GM12878 (cell line): ENCODE data around the gene DHDDS. TPM values are rescaled to one million over a fixed set of nuclear protein-coding genes. Genes with fewer than 3 reads are reported as not detected.

Experiments
- ASH2L ChIP-seq: fragments of 300-600, 200-600 bp; sonication (generic); IDR thresholded peaks from 2 replicates; pipeline ENCODE4 v1.6.1; 2017; ENCODE audit warnings: low read depth, mild to moderate bottlenecking, borderline replicate concordance
- BACH1 ChIP-seq: fragments of 450-650 bp; IDR thresholded peaks from 2 replicates; pipeline ENCODE4 v1.6.1; 2017; ENCODE audit warnings: mild to moderate bottlenecking, borderline replicate concordance
- CBX3 ChIP-seq: fragments of 200-600 bp; sonication (generic); IDR thresholded peaks from 2 replicates; pipeline ENCODE4 v1.6.1; 2016; ENCODE audit warnings: low read depth, borderline replicate concordance
- CHD4 ChIP-seq: fragments of 200-600 bp; sonication (generic); IDR thresholded peaks from 2 replicates; pipeline ENCODE4 v1.6.1; 2016; ENCODE audit warnings: mild to moderate bottlenecking
- CREM ChIP-seq: IDR thresholded peaks from 2 replicates; pipeline ENCODE4 v1.6.1; 2014; ENCODE audit warnings: antibody characterized with exemption, low read depth
- CTCF ChIP-seq, 3 experiments: IDR thresholded peaks in 2 of 3; conservative IDR thresholded peaks in 1 of 3; 2 replicates each; pipeline ENCODE4 v1.5.1; 2011; ENCODE audit warnings: low read depth in 3 of 3, low read length in 3 of 3, mild to moderate bottlenecking in 3 of 3, control low read depth in 2 of 3, moderate library complexity in 2 of 3, inconsistent platforms in 1 of 3, mixed read lengths in 1 of 3; ENCODE audit not compliant: control insufficient read depth in 2 of 3, insufficient read depth in 1 of 3; ENCODE audit errors: extremely low read depth in 1 of 3
- EED ChIP-seq: sonication (generic); IDR thresholded peaks from 2 replicates; pipeline ENCODE4 v1.6.1; 2016; ENCODE audit warnings: antibody characterized with exemption, low read depth
- ELK1 ChIP-seq: IDR thresholded peaks from 2 replicates; pipeline ENCODE4 v1.6.1; 2012; ENCODE audit warnings: low read depth, low read length, improper control_type of control experiment
- EZH2 ChIP-seq: IDR thresholded peaks from 2 replicates; pipeline ENCODE4 v1.6.1; 2012; ENCODE audit warnings: low read depth, mild to moderate bottlenecking, control low read depth, inconsistent platforms, low read length, borderline replicate concordance; ENCODE audit not compliant: control insufficient read depth
- GATAD2B ChIP-seq: fragments of 450-650 bp; conservative IDR thresholded peaks from 2 replicates; pipeline ENCODE4 v1.6.1; 2017; ENCODE audit warnings: low read depth, mild to moderate bottlenecking, moderate library complexity
- IKZF2 ChIP-seq, 2 experiments: fragments of 450-650 bp; IDR thresholded peaks; 2 replicates each; pipeline ENCODE4 v1.6.1; 2017; ENCODE audit warnings: mild to moderate bottlenecking in 2 of 2, moderate library complexity in 2 of 2
- NKRF ChIP-seq: fragments of 450-650 bp; conservative IDR thresholded peaks from 2 replicates; pipeline ENCODE4 v1.6.1; 2017; ENCODE audit warnings: mild to moderate bottlenecking, moderate library complexity
- NR2F1 ChIP-seq: fragments of 450-650 bp; conservative IDR thresholded peaks from 2 replicates; pipeline ENCODE4 v1.6.1; 2017; ENCODE audit warnings: mild to moderate bottlenecking
- POLR2AphosphoS5 ChIP-seq: IDR thresholded peaks from 2 replicates; pipeline ENCODE4 v1.6.1; 2011; ENCODE audit warnings: mild to moderate bottlenecking, low read length, inconsistent platforms
- POU2F2 ChIP-seq: IDR thresholded peaks from 3 replicates; pipeline ENCODE4 v1.6.1; 2011; ENCODE audit warnings: low read depth, mild to moderate bottlenecking, low read length, borderline replicate concordance
- RB1 ChIP-seq: fragments of 450-650 bp; formaldehyde crosslinking; IDR thresholded peaks from 2 replicates; pipeline ENCODE4 v1.6.1; 2017; ENCODE audit warnings: mild to moderate bottlenecking, borderline replicate concordance
- RBBP5 ChIP-seq: fragments of 200-600 bp; sonication (generic); conservative IDR thresholded peaks from 2 replicates; pipeline ENCODE4 v1.6.1; 2016
- TARDBP ChIP-seq: IDR thresholded peaks from 2 replicates; pipeline ENCODE4 v1.6.1; 2016; ENCODE audit warnings: borderline replicate concordance
- TCF3 ChIP-seq: IDR thresholded peaks from 2 replicates; pipeline ENCODE4 v1.6.1; 2012; ENCODE audit warnings: low read depth, mild to moderate bottlenecking, low read length, borderline replicate concordance; ENCODE audit not compliant: insufficient read depth
- TCF7 ChIP-seq: IDR thresholded peaks from 2 replicates; pipeline ENCODE4 v1.6.1; 2014; ENCODE audit warnings: antibody characterized with exemption, borderline replicate concordance
- YBX1 ChIP-seq: fragments of 450-650 bp; IDR thresholded peaks from 2 replicates; pipeline ENCODE4 v1.6.1; 2016; ENCODE audit warnings: antibody characterized with exemption
- ZNF592 ChIP-seq: fragments of 450-650 bp; IDR thresholded peaks from 2 replicates; pipeline ENCODE4 v1.6.1; 2017; ENCODE audit warnings: mild to moderate bottlenecking, moderate library complexity
- polyA plus RNA-seq, 11 experiments: library from polyadenylated mRNA; depleted of rRNA in 4 of 11; unstranded in 6 of 11; stranded (reverse) in 5 of 11; fragments of >200 nt; fragmentation: Nextera tagmentation in 4 of 11; fragmentation: Illumina TruSeq in 1 of 11; extraction: Ambion mirVana in 4 of 11; extraction: Trizol in 1 of 11; gene quantifications; 1 replicate in 1 of 11; 2 replicates in 10 of 11; pipeline versions ENCODE4 v1.2.1 to v1.2.3, GENCODE V29; 2011 to 2016; ENCODE audit warnings: inconsistent platforms in 2 of 11, missing spikeins in 2 of 11, low read depth in 1 of 11
- total RNA-seq, 4 experiments: library from RNA; depleted of rRNA in 3 of 4; stranded (reverse); fragments of >200 nt in 3 of 4; fragmentation: Illumina TruSeq in 1 of 4; extraction: Trizol in 1 of 4; gene quantifications; 2 replicates each; pipeline versions ENCODE4 v1.2.1 to v1.2.3, GENCODE V29; 2013 to 2021

DHDDS gene
- total and polyA plus RNA-seq, 10 of the 15 experiments (the other 5 are each of a cell fraction or from before 2014, with no cell fraction given): 22.7 to 47.5 (median 36.4) TPM

GRCh38 chr1:26431979-26432695 lies at the start of gene DHDDS (continued):
- no peak for TF ChIP-seq CBX3
- peak; percentile 83 for TF ChIP-seq RB1
- peak; percentile 41 to 57; a peak in 3 of 4 replicates for TF ChIP-seq IKZF2 (IDR thresholded peaks at IDR 0.05)
- TF ChIP-seq NKRF: peak; percentile 94
- TF ChIP-seq YBX1: no peak; the same call in 1 of the 2 replicates
- peak; percentile 92 for TF ChIP-seq POLR2AphosphoS5
- TF ChIP-seq ELK1: peak; percentile 69
- peak; percentile 65 for TF ChIP-seq GATAD2B
- TF ChIP-seq EED: no peak
- peak; percentile 84; the same call in 1 of the 2 replicates for TF ChIP-seq TCF3
- 0 out of 2 replicates have a peak, but pooled peaks have one; percentile 17 for TF ChIP-seq NR2F1
- TF ChIP-seq CTCF (IDR thresholded peaks at IDR 0.05 in 2 of 3, conservative IDR thresholded peaks at IDR 0.05 in 1 of 3; ENCODE audit: control insufficient read depth in 2 of 3, extremely low read depth in 1 of 3, insufficient read depth in 1 of 3, low read depth in 3 of 3, low read length in 3 of 3): no peak
- TF ChIP-seq CHD4: no peak
- no peak; the same call in 1 of the 3 replicates for TF ChIP-seq POU2F2
- no peak for TF ChIP-seq RBBP5
- peak; percentile 96 for TF ChIP-seq BACH1
- no peak for TF ChIP-seq ZNF592
- peak; percentile 100 for TF ChIP-seq CREM
- TF ChIP-seq TCF7: no peak
- TF ChIP-seq TARDBP: no peak
- no peak for TF ChIP-seq ASH2L
- TF ChIP-seq EZH2: no peak
